OCI-M2 (cell line): Measurements from ENCODE around the gene KRTAP6-3.

ENCODE experiments used
- DNase-seq: peaks from one replicate; lab custom pipeline; 2025; ENCODE audit not compliant: unreplicated experiment; lab: John Stamatoyannopoulos, UW

KRTAP6-3 gene

DNA sequence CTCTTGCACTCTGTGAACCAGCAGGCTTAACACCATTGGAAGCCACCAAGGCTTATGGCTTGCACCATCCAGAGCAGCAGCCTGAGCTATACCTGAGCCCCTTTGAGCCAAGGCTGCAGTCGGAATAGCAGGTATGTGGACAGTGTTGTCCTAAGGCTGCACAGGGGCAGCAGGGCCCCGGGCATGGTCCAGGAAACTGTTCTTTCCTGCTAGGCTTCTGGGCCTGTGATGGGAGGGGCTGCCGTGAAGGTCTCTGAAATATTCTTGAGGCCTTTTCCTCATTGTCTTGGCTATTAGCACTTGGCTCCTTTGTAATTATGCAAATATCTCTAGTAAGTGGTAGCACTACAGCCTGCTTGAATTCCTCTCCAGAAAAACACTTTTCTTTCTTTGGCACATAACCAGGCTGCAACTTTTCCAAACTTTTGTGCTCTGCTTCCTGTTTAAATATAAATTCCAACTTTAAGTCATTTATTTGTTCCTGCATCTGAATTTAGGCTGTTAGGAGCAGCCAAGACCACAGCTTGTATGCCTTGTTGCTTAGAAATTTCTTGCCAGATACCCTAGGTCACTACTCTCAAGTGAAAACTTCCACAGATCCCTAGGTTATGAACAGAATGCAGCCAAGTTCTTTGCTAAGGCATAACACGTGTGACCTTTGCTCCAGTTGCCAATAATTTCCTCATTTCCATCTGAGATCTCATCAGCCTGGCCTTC is 33.4 kb downstream of the KRTAP6-3 start:
- no peak for DNase-seq

DNA sequence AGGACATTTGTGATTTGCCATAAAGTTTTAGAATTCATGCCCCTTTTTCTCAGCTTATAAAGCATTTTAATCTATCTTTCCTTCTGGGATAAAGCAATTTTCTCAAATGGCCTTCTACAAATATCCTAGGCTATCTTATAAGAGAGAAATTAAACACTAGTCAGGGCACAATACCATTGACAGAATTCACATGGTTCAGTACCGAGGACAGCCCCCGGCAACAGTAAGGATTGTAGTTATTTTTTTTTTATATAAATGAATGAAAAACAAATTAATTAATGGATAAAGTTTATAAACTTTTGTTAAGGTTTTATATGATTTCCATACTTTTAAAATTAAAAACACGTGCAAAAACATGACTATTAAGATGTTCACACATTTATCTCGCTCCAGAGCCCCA is 35.9 kb downstream of the KRTAP6-3 start:
- DNase-seq: no peak

DNA sequence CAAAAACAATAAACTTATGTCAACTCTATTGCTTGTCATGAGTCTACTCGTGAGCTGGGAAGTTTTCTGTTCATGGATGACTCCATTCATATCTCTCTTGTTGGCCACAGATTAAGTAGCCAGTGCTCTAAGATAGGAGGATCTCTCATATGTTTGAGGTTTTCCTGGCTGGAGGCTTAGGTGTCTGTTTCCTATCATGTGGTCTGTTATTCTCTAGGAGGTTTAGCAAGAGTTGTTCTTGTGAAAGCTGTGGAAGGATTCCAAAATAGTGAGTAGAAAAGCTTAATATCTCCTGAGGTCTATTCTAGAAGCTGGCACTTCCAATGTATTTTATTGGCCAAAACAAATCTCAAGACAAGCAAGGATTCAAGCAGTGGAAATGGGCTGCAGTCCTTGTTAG is 37.0 kb downstream of the KRTAP6-3 start:
- no peak for DNase-seq

DNA sequence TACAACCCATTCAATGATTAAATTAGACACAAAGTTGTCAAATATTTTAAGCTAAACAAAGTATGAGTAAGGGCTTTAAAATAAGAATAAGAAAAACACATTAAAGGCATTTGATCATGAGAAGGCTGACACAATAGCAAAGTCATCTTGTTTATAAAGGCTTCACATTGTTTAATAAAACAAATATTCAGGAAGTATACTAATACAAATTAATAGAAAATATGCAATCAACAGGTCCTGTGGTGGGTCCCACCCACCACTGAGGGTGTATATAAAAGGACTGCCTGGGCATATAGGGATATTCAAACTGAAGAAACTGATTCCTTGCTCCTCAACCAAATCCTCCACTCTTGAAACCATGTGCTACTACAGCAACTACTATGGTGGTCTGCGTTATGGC is 42.7 kb downstream of the KRTAP6-3 start, which contains the start of gene KRTAP20-2:
TSS of gene KRTAP20-2 (plus strand) at position 301 of the 400 bp plus-strand sequence. CDS start at position 359, 58 bp downstream.
- no peak for DNase-seq

DNA sequence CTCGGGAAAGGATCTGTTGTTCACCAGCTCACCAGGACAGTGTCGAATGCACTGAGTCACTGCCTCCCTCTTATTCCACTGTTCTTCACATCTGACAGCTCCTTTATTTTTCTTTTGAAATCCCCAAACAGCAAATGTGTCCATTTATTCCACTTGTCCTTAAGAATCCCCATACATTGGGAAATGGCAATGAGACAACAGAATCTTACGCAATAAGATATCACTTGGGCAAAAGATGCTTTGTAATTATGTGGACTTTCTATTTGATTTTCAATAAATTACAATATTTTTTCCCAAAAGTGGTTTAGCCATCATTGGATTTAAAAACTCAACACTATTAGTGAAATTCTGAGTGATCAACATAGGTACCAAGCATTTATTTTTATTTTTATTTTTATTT is 46.4 kb downstream of the KRTAP6-3 start:
- DNase-seq: no peak

DNA sequence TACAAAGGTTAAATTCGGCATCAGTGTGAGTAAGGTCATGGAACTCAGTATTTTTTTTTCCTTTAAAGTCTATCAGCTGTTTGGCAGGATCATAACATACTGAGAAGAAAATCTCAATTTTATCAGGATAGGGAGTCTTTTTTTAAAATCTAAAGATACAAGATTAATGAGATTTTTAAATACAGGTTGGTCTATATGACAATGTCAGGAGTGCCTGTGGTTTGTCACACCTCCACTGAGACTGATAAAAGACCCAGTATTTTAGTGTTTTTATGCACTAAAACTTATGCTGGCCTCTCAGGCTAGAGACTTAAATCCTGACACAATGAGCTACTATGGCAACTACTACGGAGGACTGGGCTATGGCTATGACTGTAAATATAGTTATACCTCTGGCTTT is 50.3 kb downstream of the KRTAP6-3 start, which contains the start of gene KRTAP20-3:
TSS of gene KRTAP20-3 (plus strand) at position 301 of the 400 bp plus-strand sequence.
- no peak for DNase-seq
